OCI-LY7 (cell line): Measurements from ENCODE around the gene SLFN5. TPM values are rescaled to one million over a fixed set of nuclear protein-coding genes. Genes with fewer than 3 reads are reported as not detected.
A peak's percentile ranks its signal among the peaks of the same experiment; 100 is the strongest.

Experiments
- BruUV-seq: library from RNA; stranded (reverse); fragments of 400-500 nt; replicated peaks from 2 replicates; lab custom pipeline; 2021; lab: Mats Ljungman, UMichigan
- CTCF ChIA-PET: fragments of 300-600 bp; sonication (Branson Sonifier 250); formaldehyde crosslinking; loops from one replicate; lab custom pipeline; 2022; ENCODE audit warnings: antibody characterized with exemption; ENCODE audit not compliant: unreplicated experiment; lab: Charles Lee
- POLR2A ChIA-PET: fragments of 300-600 bp; sonication (Branson Sonifier 250); formaldehyde crosslinking; loops from one replicate; lab custom pipeline; 2022; ENCODE audit warnings: antibody characterized with exemption; lab: Charles Lee
- DNase-seq: peaks from one replicate; pipeline ENCODE4 v3.0.0-alpha.2; 2015; ENCODE audit warnings: low spot score
- H2AFZ ChIP-seq: fragments of 200-600 bp; sonication (generic), shearing (Covaris generic); 2 replicates; pipeline ENCODE4 v1.6.1; 2014; ENCODE audit warnings: mild to moderate bottlenecking, antibody characterized with exemption, low read length, moderate library complexity
- H3K27ac ChIP-seq: fragments of 200-600 bp; sonication (generic); 2 replicates; pipeline ENCODE4 v1.5.1; 2014; ENCODE audit warnings: mixed run types, low read depth, mild to moderate bottlenecking, moderate library complexity, low read length, inconsistent platforms; ENCODE audit not compliant: poor library complexity, severe bottlenecking
- H3K36me3 ChIP-seq: fragments of 200-600 bp; sonication (generic); 2 replicates; pipeline ENCODE4 v1.6.1; 2014; ENCODE audit warnings: mild to moderate bottlenecking, antibody characterized with exemption, low read length, moderate library complexity, mixed read lengths; ENCODE audit not compliant: insufficient read depth
- H3K4me1 ChIP-seq: fragments of 200-600 bp; sonication (generic); 2 replicates; pipeline ENCODE4 v1.5.1; 2014; ENCODE audit warnings: mild to moderate bottlenecking, low read length; ENCODE audit not compliant: insufficient read depth, poor library complexity, severe bottlenecking
- H3K4me2 ChIP-seq: fragments of 200-600 bp; sonication (generic); 2 replicates; pipeline ENCODE4 v1.6.1; 2014; ENCODE audit warnings: mild to moderate bottlenecking, low read length
- H3K4me3 ChIP-seq: fragments of 200-600 bp; sonication (generic); 2 replicates; pipeline ENCODE4 v1.5.1; 2014; ENCODE audit warnings: mild to moderate bottlenecking, low read depth, low read length; ENCODE audit not compliant: poor library complexity, severe bottlenecking
- H3K79me2 ChIP-seq: fragments of 200-600 bp; sonication (generic); 2 replicates; pipeline ENCODE4 v1.6.1; 2016; ENCODE audit warnings: low read depth, mild to moderate bottlenecking, low read length, moderate library complexity, mixed read lengths; ENCODE audit not compliant: insufficient read depth
- H3K9me2 ChIP-seq: fragments of 200-600 bp; sonication (generic); 2 replicates; pipeline ENCODE4 v1.6.1; 2016; ENCODE audit warnings: mild to moderate bottlenecking, low read length, mixed read lengths; ENCODE audit not compliant: insufficient read depth
- H3K9me3 ChIP-seq: fragments of 200-600 bp; sonication (generic); 2 replicates; pipeline ENCODE4 v1.6.1; 2014; ENCODE audit warnings: mild to moderate bottlenecking, mixed run types, low read length, mixed read lengths
- H4K20me1 ChIP-seq: fragments of 200-600 bp; sonication (generic); 2 replicates; pipeline ENCODE4 v1.6.1; 2014; ENCODE audit warnings: mild to moderate bottlenecking, antibody characterized with exemption, low read length, moderate library complexity, mixed read lengths; ENCODE audit not compliant: insufficient read depth
- EZH2phosphoT487 ChIP-seq: fragments of 200-600 bp; sonication (generic); IDR thresholded peaks from 2 replicates; pipeline ENCODE4 v1.6.1; 2018; ENCODE audit warnings: low read depth, borderline replicate concordance, mild to moderate bottlenecking, mixed run types, antibody characterized with exemption, low read length, moderate library complexity, mixed read lengths
- intact Hi-C: fragments of 100-400 bp; cut with micrococcal nuclease; formaldehyde crosslinking; loops from one replicate; pipeline ENCODE4 v1.10.0; 2022; ENCODE audit not compliant: unreplicated experiment
- total RNA-seq, 2 experiments: library from RNA; depleted of rRNA in 1 of 2; stranded (reverse); fragments of >200 nt in 1 of 2; shearing (Covaris generic) in 1 of 2; gene quantifications; 2 replicates each; pipeline ENCODE4 v1.2.3, GENCODE V29; 2014 to 2022
- TF ChIP-seq, protein P1 (sequence below): fragments of 200-600 bp; sonication (generic); conservative IDR thresholded peaks from 2 replicates; pipeline ENCODE4 v1.5.1; 2014; ENCODE audit warnings: mild to moderate bottlenecking, antibody characterized with exemption, low read length, moderate library complexity, mixed read lengths

Gene SLFN5
- total RNA-seq, 2 experiments from 2014 or later = 0.38 to 1.1 TPM

GRCh38 chr17:35312790-35313711, 70.2 kb downstream of the SLFN5 start:
- ChIA-PET CTCF (interaction anchor here (0.5 kb wide), 1 partner anchor 171 kb away, joined by 3 read pairs; the partner anchor contains the start of gene NLE1), POLR2A (interaction anchor here (0.6 kb wide), 1 partner anchor 563 kb away, joined by 3 read pairs; no protein-coding TSS in a partner anchor)
- BruUV-seq = no TSS peak
- H3K4me3 ChIP-seq = no peak overlapping the region
- no peaks in the 10 kb centered on the region for H4K20me1 ChIP-seq
- H3K36me3 ChIP-seq = no peaks in the 10 kb centered on the region
- no peaks in the 10 kb centered on the region for H3K4me1 ChIP-seq
- TF ChIP-seq, protein P1, sequence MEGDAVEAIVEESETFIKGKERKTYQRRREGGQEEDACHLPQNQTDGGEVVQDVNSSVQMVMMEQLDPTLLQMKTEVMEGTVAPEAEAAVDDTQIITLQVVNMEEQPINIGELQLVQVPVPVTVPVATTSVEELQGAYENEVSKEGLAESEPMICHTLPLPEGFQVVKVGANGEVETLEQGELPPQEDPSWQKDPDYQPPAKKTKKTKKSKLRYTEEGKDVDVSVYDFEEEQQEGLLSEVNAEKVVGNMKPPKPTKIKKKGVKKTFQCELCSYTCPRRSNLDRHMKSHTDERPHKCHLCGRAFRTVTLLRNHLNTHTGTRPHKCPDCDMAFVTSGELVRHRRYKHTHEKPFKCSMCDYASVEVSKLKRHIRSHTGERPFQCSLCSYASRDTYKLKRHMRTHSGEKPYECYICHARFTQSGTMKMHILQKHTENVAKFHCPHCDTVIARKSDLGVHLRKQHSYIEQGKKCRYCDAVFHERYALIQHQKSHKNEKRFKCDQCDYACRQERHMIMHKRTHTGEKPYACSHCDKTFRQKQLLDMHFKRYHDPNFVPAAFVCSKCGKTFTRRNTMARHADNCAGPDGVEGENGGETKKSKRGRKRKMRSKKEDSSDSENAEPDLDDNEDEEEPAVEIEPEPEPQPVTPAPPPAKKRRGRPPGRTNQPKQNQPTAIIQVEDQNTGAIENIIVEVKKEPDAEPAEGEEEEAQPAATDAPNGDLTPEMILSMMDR = peak; percentile 90
- no peak for TF ChIP-seq EZH2phosphoT487
- peak overlapping the region; percentile 41 for H3K4me2 ChIP-seq
- H3K9me2 ChIP-seq = no peaks in the 10 kb centered on the region
- peak overlapping the region; percentile 67; the same call in 1 of the 2 replicates for H2AFZ ChIP-seq
- no peaks in the 10 kb centered on the region for H3K79me2 ChIP-seq
- H3K9me3 ChIP-seq = no peaks in the 10 kb centered on the region
- no peak overlapping the region for H3K27ac ChIP-seq
- intact Hi-C loops = loop anchor here (2.0 kb wide), 2 partner anchors 226 to 434 kb away; no protein-coding TSS in a partner anchor
- DNase-seq = peak; percentile 66

DNA sequence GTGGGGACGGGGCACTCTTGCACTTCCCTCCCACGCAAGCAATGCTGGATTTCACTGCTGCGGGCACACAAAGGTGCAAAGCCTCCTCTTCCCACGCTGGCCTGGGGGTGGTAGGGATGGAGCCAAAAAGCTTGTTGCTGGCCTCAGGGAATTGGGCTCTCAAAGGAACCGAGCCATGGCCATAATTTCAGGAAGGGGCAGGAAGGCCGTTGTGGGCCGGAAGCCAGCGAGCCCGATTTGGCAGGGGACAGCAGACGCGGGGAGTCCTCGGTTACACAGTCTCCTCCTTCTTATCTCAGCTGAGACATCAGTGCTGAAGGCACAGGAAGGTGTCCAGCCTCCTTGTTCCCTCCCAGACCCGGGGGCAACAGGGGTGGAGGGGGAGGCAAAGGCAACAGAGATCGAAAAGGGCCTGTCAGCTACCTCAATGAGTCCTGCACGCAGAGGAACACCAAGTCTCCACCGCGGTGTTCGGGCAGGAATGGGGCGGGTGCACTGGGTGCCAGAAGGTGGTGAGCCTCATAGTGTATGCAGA, 71.1 kb downstream of the SLFN5 start:
- no peak overlapping the region for H3K4me3 ChIP-seq
- ChIA-PET CTCF (no interaction called here), POLR2A (interaction anchor here (0.6 kb wide), 1 partner anchor 562 kb away, joined by 3 read pairs; no protein-coding TSS in a partner anchor)
- no peaks in the 10 kb centered on the region for H3K36me3 ChIP-seq
- H3K4me2 ChIP-seq = no peak overlapping the region
- no peaks in the 10 kb centered on the region for H4K20me1 ChIP-seq
- H3K4me1 ChIP-seq = no peaks in the 10 kb centered on the region
- no peaks in the 10 kb centered on the region for H3K9me2 ChIP-seq
- no peak overlapping the region for H2AFZ ChIP-seq
- intact Hi-C loops = loop anchor here (2.0 kb wide), 2 partner anchors 225 to 433 kb away; no protein-coding TSS in a partner anchor
- BruUV-seq = no TSS peak
- TF ChIP-seq, protein P1 = no peak
- TF ChIP-seq EZH2phosphoT487 = no peak
- no peak for DNase-seq
- H3K27ac ChIP-seq = no peak overlapping the region
- no peaks in the 10 kb centered on the region for H3K9me3 ChIP-seq
- no peaks in the 10 kb centered on the region for H3K79me2 ChIP-seq
